ENCODE results near the gene MED15.

DNA sequence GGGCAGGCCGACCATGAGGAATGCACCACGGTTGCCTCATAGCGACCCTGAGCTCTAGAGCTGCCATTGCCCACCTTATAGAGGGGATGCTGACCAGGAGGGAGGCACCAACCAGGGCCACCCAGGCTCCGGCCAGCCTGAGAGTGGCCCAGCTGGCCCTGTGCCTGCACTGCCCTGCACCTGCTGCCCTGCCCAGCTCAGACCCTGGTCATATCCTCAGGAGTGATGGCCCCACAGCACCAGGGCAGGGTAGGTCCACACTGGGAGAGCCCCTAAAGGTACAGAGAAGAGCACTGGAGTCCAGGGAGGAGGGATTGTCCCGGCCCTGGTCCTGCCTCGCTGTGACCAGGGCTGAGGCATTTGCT is 127.8 kb downstream of the MED15 start:
- TF ChIP-seq GATA3 (IDR thresholded peaks at IDR 0.05; ENCODE audit: low read depth, low read length) (no peak), GATA2 (IDR thresholded peaks at IDR 0.05; ENCODE audit: low read depth, low read length) (no peak)

Measured in SH-SY5Y (cell line).